ENCODE measurements around the gene SLC39A11. TPM values are rescaled to one million over a fixed set of nuclear protein-coding genes. Genes with fewer than 3 reads are reported as not detected.
A peak's percentile ranks its signal among the peaks of the same experiment; 100 is the strongest.

SLC39A11 gene
- total and polyA plus RNA-seq, 2 of the 13 experiments (the other 11 are each of a cell fraction or from before 2014, with no cell fraction given) = 17.2 to 31.5 TPM

GRCh38 chr17:72930031-72930430 is 162.5 kb downstream of the SLC39A11 start (continued):
- no peak for TF ChIP-seq TFDP1 (CRISPR knock-in tag; IDR thresholded peaks at IDR 0.05; ENCODE audit: borderline replicate concordance)

GRCh38 chr17:72928454-72929136 is 163.9 kb downstream of the SLC39A11 start:
- ATAC-seq = peak; percentile 92
- Histone ChIP-seq H3K79me2 (ENCODE audit: insufficient read depth, low read length) (no peaks in the 10 kb centered on the region), H3K36me3 (replicated peaks in 1 of 2; ENCODE audit: control insufficient read depth in 1 of 2, insufficient read depth in 2 of 2, low read length in 2 of 2) (no peaks in the 10 kb centered on the region), H3K27me3 (ENCODE audit: control insufficient read depth in 1 of 2, insufficient read depth in 2 of 2, low read length in 2 of 2) (no peaks in the 10 kb centered on the region), H4K20me1 (ENCODE audit: insufficient read depth, low read length) (no peaks in the 10 kb centered on the region), H3K9ac (ENCODE audit: insufficient read depth, low read depth, low read length) (no peak overlapping the region), H3K4me3 (replicated peaks in 1 of 3; ENCODE audit: insufficient read depth in 1 of 3, low read depth in 2 of 3, low read length in 3 of 3) (no peak overlapping the region), H3K4me1 (ENCODE audit: insufficient read depth, low read length) (peaks cover 44% of the 10 kb centered on the region), H3K4me2 (ENCODE audit: low read depth, low read length) (peak overlapping the region; percentile 60), H2AFZ (ENCODE audit: low read length) (peak overlapping the region; percentile 61), H3K9me3 (ENCODE audit: low read length) (no peaks in the 10 kb centered on the region), H3K27ac (ENCODE audit: extremely low read length, insufficient read depth, low read length) (peak overlapping the region; percentile 41)
- peak; percentile 86 for DNase-seq (ENCODE audit: low spot score)
- intact Hi-C loops (cut with micrococcal nuclease; ENCODE audit: unreplicated experiment) (no loop called here), in situ Hi-C loops (cut with HindIII; ENCODE audit: extremely low pct_ligation_motif_present, low pct_unique_long_range_greater_than_20kb) (loop anchor here (25.0 kb wide), 1 partner anchor 366 kb away; no protein-coding TSS in a partner anchor)
- ChIA-PET CTCF (ENCODE audit: low intra/inter-chr PET ratio, low total read pairs) (no interaction called here), POLR2A (no interaction called here)
- BruUV-seq (replicated peaks) = no TSS peak
- peak; percentile 91 for FAIRE-seq
- 22% methylated on average over 7 of the region's 7 CpGs for WGBS (ENCODE audit: low lambda C conversion rate)
- TF ChIP-seq LCORL (IDR thresholded peaks at IDR 0.05) (no peak), LCORL (CRISPR knock-in tag; IDR thresholded peaks at IDR 0.05) (peak; percentile 14; the same call in 1 of the 2 replicates), ZNF605 (CRISPR knock-in tag; IDR thresholded peaks at IDR 0.05) (0 out of 2 replicates have a peak, but pooled peaks have one; percentile 58), FOXP4 (CRISPR knock-in tag; IDR thresholded peaks at IDR 0.05) (peak; percentile 42; the same call in 1 of the 2 replicates), UBTF (CRISPR knock-in tag; IDR thresholded peaks at IDR 0.05) (0 out of 2 replicates have a peak, but pooled peaks have one; percentile 19), HMGXB3 (CRISPR knock-in tag; IDR thresholded peaks at IDR 0.05; ENCODE audit: borderline replicate concordance) (no peak), EHMT2 (IDR thresholded peaks at IDR 0.05; ENCODE audit: borderline replicate concordance, low read depth, low read length) (peak; percentile 33; the same call in 1 of the 2 replicates), ZNF652 (CRISPR knock-in tag; IDR thresholded peaks at IDR 0.05; ENCODE audit: borderline replicate concordance, low read depth) (no peak), POLR2A (IDR thresholded peaks at IDR 0.05; ENCODE audit: insufficient read depth in 1 of 2, low read depth in 2 of 2, low read length in 2 of 2) (0 out of 4 replicates have a peak, but pooled peaks of 1 of the 2 experiments have one; percentile 26)

All from HepG2 (cell line).